ENCODE data around the gene PIAS1. TPM values are rescaled to one million over a fixed set of nuclear protein-coding genes. Genes with fewer than 3 reads are reported as not detected.

PIAS1 gene
- total and polyA plus RNA-seq, 2 donors (not counting 3 experiments of a cell fraction or from before 2014, with no cell fraction given): 23.7 to 24.2 TPM

DNA sequence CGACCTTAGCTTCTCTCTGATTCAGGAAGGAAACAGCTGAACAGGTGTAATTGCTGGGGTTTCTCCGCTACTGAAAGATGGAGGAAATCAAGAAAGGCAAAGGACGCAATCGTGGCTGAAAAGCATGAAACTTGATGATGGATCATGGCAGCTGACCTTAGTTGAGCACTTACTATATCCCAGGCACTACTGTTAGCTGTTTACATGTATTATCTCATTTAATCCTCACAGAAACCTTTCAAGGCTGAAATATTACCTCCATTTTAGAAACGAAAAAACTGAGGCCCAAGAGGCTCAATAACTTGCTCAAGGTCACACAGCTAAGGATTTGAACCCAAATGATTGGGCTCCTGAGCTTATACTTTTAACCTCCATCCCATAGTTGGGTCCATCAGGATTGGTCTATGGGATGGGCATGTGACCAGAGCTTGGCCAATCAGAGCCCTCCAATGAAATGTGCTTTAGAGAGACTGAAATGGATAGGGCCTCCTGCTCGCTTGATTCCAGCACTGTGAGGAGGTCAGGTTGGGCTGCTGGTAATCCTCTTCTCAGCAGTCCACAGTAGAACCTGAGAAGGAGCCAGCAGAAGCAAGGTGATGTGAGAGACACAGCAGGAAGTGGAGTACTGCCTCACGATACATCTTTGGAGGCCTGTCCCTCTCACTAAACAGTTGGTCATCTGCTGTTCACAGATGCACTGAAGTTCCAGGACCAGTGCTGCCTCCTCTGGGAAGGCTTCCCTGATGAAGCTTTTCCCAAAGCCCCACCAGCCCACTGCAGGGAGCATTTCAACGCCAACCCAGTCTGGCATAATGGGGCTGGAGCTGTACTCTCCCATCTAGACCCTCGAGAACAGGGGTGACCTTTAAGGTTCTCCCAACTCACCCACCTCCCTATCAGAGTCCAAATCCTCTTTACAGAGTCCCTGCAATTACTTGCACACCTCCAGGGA is 165.0 kb downstream of the PIAS1 start:
- Histone ChIP-seq H3K27ac (ENCODE audit: insufficient read depth, low read depth, low read length) (no peak overlapping the region), H3K4me2 (ENCODE audit: insufficient read depth, low read length) (no peak overlapping the region), H3K4me1 (ENCODE audit: control insufficient read depth, extremely low read depth, insufficient read depth, low read length) (no peaks in the 10 kb centered on the region), H2AFZ (ENCODE audit: low read depth, low read length) (no peak overlapping the region), H3K9me1 (replicated peaks; ENCODE audit: control insufficient read depth, extremely low read depth, insufficient read depth, low read length) (no peaks in the 10 kb centered on the region), H3K27me3 (ENCODE audit: control insufficient read depth in 2 of 2, insufficient read depth in 2 of 2, low read length in 2 of 2) (no peaks in the 10 kb centered on the region), H4K20me1 (replicated peaks; ENCODE audit: control insufficient read depth, extremely low read depth, insufficient read depth, low read length) (no peaks in the 10 kb centered on the region), H3K79me2 (ENCODE audit: control insufficient read depth, insufficient read depth, low read length) (peaks cover 36% of the 10 kb centered on the region), H3K36me3 (ENCODE audit: control insufficient read depth in 2 of 2, extremely low read depth in 1 of 2, insufficient read depth in 2 of 2, low read length in 2 of 2) (no peaks in the 10 kb centered on the region), H3K9me3 (replicated peaks; ENCODE audit: control insufficient read depth, insufficient read depth, low read length) (no peaks in the 10 kb centered on the region), H3K9ac (replicated peaks; ENCODE audit: extremely low read depth, insufficient read depth, low read length) (no peak overlapping the region), H3K4me3 (replicated peaks in 1 of 3; ENCODE audit: insufficient read depth in 1 of 3, low read depth in 1 of 3, low read length in 3 of 3) (no peak overlapping the region)
- ChIA-PET CTCF (interaction anchor here (0.7 to 2.2 kb wide), 4 partner anchors 8 to 356 kb away, joined by 3 to 6 read pairs (median 4); no protein-coding TSS in a partner anchor), POLR2A (no interaction called here)
- DNase-seq (ENCODE audit: low read depth, low spot score): no peak
- BruUV-seq (replicated peaks): no TSS peak
- intact Hi-C loops (cut with micrococcal nuclease) (no loop called here), dilution Hi-C loops (cut with MboI; ENCODE audit: extremely low pct_ligation_motif_present, low sequenced_read_pairs) (no loop called here)
- no peak for TF ChIP-seq FOS (IDR thresholded peaks at IDR 0.05; ENCODE audit: borderline replicate concordance, insufficient read depth, low read length)
- TF ChIP-seq GATA2 (IDR thresholded peaks at IDR 0.05; ENCODE audit: insufficient read depth, insufficient read length, low read depth, low read length): no peak
- TF ChIP-seq, protein P1, sequence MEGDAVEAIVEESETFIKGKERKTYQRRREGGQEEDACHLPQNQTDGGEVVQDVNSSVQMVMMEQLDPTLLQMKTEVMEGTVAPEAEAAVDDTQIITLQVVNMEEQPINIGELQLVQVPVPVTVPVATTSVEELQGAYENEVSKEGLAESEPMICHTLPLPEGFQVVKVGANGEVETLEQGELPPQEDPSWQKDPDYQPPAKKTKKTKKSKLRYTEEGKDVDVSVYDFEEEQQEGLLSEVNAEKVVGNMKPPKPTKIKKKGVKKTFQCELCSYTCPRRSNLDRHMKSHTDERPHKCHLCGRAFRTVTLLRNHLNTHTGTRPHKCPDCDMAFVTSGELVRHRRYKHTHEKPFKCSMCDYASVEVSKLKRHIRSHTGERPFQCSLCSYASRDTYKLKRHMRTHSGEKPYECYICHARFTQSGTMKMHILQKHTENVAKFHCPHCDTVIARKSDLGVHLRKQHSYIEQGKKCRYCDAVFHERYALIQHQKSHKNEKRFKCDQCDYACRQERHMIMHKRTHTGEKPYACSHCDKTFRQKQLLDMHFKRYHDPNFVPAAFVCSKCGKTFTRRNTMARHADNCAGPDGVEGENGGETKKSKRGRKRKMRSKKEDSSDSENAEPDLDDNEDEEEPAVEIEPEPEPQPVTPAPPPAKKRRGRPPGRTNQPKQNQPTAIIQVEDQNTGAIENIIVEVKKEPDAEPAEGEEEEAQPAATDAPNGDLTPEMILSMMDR (IDR thresholded peaks at IDR 0.05; ENCODE audit: extremely low read depth in 1 of 2, insufficient read depth in 1 of 2, low read depth in 1 of 2, low read length in 2 of 2): no peak
- TF ChIP-seq POLR2A (IDR thresholded peaks at IDR 0.05; ENCODE audit: low read depth, low read length): no peak
- no peak for TF ChIP-seq MYC (IDR thresholded peaks at IDR 0.05; ENCODE audit: low read depth, low read length)
- TF ChIP-seq, protein P2, sequence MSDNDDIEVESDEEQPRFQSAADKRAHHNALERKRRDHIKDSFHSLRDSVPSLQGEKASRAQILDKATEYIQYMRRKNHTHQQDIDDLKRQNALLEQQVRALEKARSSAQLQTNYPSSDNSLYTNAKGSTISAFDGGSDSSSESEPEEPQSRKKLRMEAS (IDR thresholded peaks at IDR 0.05; ENCODE audit: insufficient read depth, insufficient read length): no peak
- no peak for TF ChIP-seq POLR2AphosphoS5 (IDR thresholded peaks at IDR 0.05; ENCODE audit: insufficient read depth, low read depth, low read length)
- TF ChIP-seq JUN (IDR thresholded peaks at IDR 0.05; ENCODE audit: borderline replicate concordance, insufficient read depth, insufficient read length, low read depth): no peak
- TF ChIP-seq EZH2 (IDR thresholded peaks at IDR 0.05; ENCODE audit: borderline replicate concordance, low read depth, low read length, severe bottlenecking): no peak
- FAIRE-seq: no peak

Measured in endothelial cell of umbilical vein (primary cell).